22Rv1 (cell line): Measurements from ENCODE around the gene PIGZ.

ENCODE experiments used
- CTCF ChIP-seq: fragments of 450-650 bp; IDR thresholded peaks from 2 replicates; pipeline ENCODE4 v1.5.1; 2017; ENCODE audit warnings: mild to moderate bottlenecking
- ZFX ChIP-seq: fragments of 450-650 bp; IDR thresholded peaks from 2 replicates; pipeline ENCODE4 v1.6.1; 2017; ENCODE audit warnings: antibody characterized with exemption, borderline replicate concordance

- TF ChIP-seq CTCF: no peak
- no peak for TF ChIP-seq ZFX
These were observed 2.8 kb downstream of the PIGZ start for GRCh38 chr3:196965804-196966173.
